RPMI8226 (cell line): ENCODE measurements around the gene CEACAM16.
A peak's percentile ranks its signal among the peaks of the same experiment; 100 is the strongest.
"Not testable (repeated sequence)": the region's sequence is repeated elsewhere in the genome, so short reads cannot be mapped to it uniquely, and the experiment has no call there.

Experiments
- DNase-seq: peaks from one replicate; pipeline ENCODE4 v3.0.0-alpha.2; 2015

CEACAM16 gene

GRCh38 chr19:44706506-44707236 lies 7.7 kb downstream of the CEACAM16 start:
- DNase-seq: no peak

GRCh38 chr19:44707794-44708193 lies 8.8 kb downstream of the CEACAM16 start:
- no peak for DNase-seq

- no peak for DNase-seq
Observed at GRCh38 chr19:44708940-44709339, 10.0 kb downstream of the CEACAM16 start.

GRCh38 chr19:44709434-44710266 lies 10.7 kb downstream of the CEACAM16 start:
- DNase-seq: not testable (repeated sequence)

- no peak for DNase-seq
Observed at GRCh38 chr19:44710483-44710882, 11.5 kb downstream of the CEACAM16 start.

- peak; percentile 49 for DNase-seq
Observed at GRCh38 chr19:44712864-44713515, 14.0 kb downstream of the CEACAM16 start.

- DNase-seq: no peak
Observed at GRCh38 chr19:44714597-44715169, 15.7 kb downstream of the CEACAM16 start.

GRCh38 chr19:44717603-44718002 lies 18.7 kb downstream of the CEACAM16 start:
- no peak for DNase-seq

GRCh38 chr19:44718441-44719261 lies 19.7 kb downstream of the CEACAM16 start:
- DNase-seq: no peak

GRCh38 chr19:44719262-44719701 lies 20.3 kb downstream of the CEACAM16 start:
- no peak for DNase-seq

GRCh38 chr19:44720396-44720795 lies 21.4 kb downstream of the CEACAM16 start:
- DNase-seq: not testable (repeated sequence)

GRCh38 chr19:44720945-44721344 lies 22.0 kb downstream of the CEACAM16 start:
- DNase-seq: peak; percentile 29

GRCh38 chr19:44721369-44721768 lies 22.4 kb downstream of the CEACAM16 start:
- DNase-seq: not testable (repeated sequence)

- DNase-seq: no peak
Observed at GRCh38 chr19:44722131-44723121, 23.5 kb downstream of the CEACAM16 start.

- no peak for DNase-seq
Observed at GRCh38 chr19:44723299-44723951, 24.5 kb downstream of the CEACAM16 start.

GRCh38 chr19:44723952-44724319 lies 25.0 kb downstream of the CEACAM16 start:
- peak; percentile 72 for DNase-seq

- peak; percentile 52 for DNase-seq
Observed at GRCh38 chr19:44725251-44725650, 26.3 kb downstream of the CEACAM16 start.

- peak; percentile 35 for DNase-seq
Observed at GRCh38 chr19:44725684-44726083, 26.7 kb downstream of the CEACAM16 start.

- no peak for DNase-seq
Observed at GRCh38 chr19:44726465-44726864, 27.5 kb downstream of the CEACAM16 start.

GRCh38 chr19:44728178-44728577 lies 29.2 kb downstream of the CEACAM16 start:
- DNase-seq: no peak
